Measurements from ENCODE around the gene TAAR9.

DNA sequence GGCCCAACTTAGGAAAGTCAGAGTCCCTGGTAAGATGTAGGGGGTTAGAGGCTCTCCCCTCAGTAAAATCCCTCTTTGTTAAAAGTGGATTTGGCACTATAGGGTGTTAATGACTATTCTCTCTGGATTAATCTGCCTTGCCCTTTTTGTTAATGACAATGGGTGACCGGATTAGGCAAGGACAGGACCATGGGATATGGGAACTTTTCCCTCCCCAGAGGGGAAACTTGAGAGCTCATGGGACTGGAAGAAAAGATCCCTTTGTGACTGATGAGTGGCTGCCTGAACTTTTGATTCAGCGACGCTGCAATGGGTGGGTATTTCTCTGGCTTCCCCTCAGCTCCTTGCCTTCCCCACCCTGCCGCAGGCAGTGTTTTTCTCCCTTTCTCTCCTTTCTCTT is 12.2 kb upstream of the TAAR9 start:
- no peak for TF ChIP-seq POLR2A (IDR thresholded peaks at IDR 0.05)
- TF ChIP-seq, protein P1, sequence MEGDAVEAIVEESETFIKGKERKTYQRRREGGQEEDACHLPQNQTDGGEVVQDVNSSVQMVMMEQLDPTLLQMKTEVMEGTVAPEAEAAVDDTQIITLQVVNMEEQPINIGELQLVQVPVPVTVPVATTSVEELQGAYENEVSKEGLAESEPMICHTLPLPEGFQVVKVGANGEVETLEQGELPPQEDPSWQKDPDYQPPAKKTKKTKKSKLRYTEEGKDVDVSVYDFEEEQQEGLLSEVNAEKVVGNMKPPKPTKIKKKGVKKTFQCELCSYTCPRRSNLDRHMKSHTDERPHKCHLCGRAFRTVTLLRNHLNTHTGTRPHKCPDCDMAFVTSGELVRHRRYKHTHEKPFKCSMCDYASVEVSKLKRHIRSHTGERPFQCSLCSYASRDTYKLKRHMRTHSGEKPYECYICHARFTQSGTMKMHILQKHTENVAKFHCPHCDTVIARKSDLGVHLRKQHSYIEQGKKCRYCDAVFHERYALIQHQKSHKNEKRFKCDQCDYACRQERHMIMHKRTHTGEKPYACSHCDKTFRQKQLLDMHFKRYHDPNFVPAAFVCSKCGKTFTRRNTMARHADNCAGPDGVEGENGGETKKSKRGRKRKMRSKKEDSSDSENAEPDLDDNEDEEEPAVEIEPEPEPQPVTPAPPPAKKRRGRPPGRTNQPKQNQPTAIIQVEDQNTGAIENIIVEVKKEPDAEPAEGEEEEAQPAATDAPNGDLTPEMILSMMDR (IDR thresholded peaks at IDR 0.05) = no peak
- no peak for TF ChIP-seq POLR2AphosphoS5 (IDR thresholded peaks at IDR 0.05; ENCODE audit: insufficient read depth in 1 of 2, low read depth in 1 of 2)

All from vagina (tissue), 2 donors.